ENCODE measurements around the gene BLOC1S1. TPM values are rescaled to one million over a fixed set of nuclear protein-coding genes. Genes with fewer than 3 reads are reported as not detected.

Gene BLOC1S1
- 100 to 1,000 TPM; 114 to 167 (median 138) TPM for total RNA-seq

DNA sequence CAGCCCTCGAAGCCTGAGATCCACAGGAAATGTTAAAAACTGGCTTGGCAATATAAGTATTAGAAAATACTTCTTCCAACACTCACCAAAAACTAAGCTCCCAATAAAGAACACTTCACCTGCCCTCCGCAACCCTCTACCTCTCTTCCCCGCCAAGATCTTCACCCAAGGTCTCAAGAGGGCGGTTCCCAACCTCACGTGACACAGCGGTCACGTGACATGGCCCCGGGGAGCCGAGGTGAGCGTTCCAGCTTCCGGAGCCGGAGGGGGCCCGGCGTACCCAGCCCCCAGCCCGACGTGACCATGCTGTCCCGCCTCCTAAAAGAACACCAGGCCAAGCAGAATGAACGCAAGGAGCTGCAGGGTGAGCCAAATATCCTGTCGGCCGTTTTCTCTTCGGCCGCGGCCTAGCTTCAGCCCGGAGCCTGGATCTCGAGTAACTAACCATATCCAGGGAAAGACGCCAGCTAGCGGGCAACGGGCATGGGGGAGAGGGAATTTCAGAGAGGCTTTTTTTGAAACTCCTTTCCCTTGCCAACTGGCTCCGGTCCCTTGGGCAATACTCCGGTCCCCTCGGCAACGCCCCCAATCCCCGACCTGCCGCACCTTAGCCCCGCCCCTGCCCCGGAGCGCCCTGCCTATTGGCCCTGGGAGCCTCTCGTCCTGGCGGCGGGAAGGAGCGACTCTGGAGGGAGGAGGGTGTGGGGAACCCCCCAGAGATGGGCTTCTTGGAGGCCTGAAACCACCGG, at the start of gene BLOC1S1:
TSS of gene BLOC1S1 (plus strand) at position 214 of the 749 bp plus-strand sequence. CDS start at position 220, 6 bp downstream.
- WGBS, 2 donors, result 1 to 2% methylated on average over 42 of the region's 42 CpGs
- TF ChIP-seq POLR2A (IDR thresholded peaks at IDR 0.05), result no peak
- TF ChIP-seq, protein P1, sequence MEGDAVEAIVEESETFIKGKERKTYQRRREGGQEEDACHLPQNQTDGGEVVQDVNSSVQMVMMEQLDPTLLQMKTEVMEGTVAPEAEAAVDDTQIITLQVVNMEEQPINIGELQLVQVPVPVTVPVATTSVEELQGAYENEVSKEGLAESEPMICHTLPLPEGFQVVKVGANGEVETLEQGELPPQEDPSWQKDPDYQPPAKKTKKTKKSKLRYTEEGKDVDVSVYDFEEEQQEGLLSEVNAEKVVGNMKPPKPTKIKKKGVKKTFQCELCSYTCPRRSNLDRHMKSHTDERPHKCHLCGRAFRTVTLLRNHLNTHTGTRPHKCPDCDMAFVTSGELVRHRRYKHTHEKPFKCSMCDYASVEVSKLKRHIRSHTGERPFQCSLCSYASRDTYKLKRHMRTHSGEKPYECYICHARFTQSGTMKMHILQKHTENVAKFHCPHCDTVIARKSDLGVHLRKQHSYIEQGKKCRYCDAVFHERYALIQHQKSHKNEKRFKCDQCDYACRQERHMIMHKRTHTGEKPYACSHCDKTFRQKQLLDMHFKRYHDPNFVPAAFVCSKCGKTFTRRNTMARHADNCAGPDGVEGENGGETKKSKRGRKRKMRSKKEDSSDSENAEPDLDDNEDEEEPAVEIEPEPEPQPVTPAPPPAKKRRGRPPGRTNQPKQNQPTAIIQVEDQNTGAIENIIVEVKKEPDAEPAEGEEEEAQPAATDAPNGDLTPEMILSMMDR (IDR thresholded peaks at IDR 0.05), result no peak
- intact Hi-C loops (cut with DNase I; ENCODE audit: low total_unique reads), result no loop called here
- peak; percentile 90 to 99 for DNase-seq (ENCODE audit: low spot score in 2 of 2)
- H3K4me3 ChIP-seq (ENCODE audit: low read depth, poor library complexity, severe bottlenecking), result peak within 1 kb of the TSS; percentile 54

DNA sequence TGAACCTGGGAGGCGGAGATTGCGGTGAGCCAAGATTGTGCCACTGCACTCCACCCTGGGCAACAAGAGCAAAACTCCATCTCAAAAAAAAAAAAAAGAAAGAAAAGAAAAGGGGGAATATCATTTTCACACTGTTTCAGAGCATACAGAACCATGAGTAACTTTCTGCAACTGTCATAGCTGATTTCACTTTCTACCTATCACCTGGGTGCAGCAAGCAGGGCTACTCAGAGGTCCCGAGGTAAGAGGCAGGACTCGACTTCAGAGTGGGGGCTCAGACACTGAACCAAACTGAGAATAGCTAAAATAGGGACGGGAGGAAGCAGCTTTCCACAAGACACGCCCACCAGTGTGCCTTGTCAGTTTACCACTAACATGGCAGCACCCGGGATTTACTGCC, 49.3 kb upstream of the BLOC1S1 start:
- intact Hi-C loops (cut with DNase I; ENCODE audit: low total_unique reads), result no loop called here
- 74 to 82% methylated on average over 7 of the region's 7 CpGs for WGBS, 2 donors
- no peak overlapping the region for H3K4me3 ChIP-seq (ENCODE audit: low read depth, poor library complexity, severe bottlenecking)
- TF ChIP-seq POLR2A (IDR thresholded peaks at IDR 0.05), result no peak
- TF ChIP-seq, protein P1 (IDR thresholded peaks at IDR 0.05), result no peak
- peak in 1 of 2 donors; percentile 50 for DNase-seq (ENCODE audit: low spot score in 2 of 2)

DNA sequence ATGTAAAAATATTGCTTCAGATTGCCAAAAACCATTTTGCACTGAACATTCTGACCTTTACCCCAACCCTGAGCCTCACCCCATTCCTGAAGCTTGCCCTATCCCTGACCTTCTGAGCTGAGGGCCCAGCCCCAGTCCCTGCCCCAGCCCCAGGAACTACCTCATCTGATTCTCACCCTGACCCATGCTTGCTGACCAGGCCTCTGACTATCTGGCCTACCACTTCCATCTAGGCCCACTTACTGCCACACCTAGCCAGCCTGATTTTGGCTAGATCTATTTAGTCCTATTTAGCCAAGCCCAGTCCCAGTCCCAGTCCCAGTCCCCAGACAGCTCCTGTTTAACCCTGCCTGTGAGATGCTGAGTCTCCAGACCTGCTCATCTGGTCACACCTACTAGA, 45.6 kb upstream of the BLOC1S1 start:
- TF ChIP-seq POLR2A (IDR thresholded peaks at IDR 0.05), result no peak
- TF ChIP-seq, protein P1 (IDR thresholded peaks at IDR 0.05), result no peak
- intact Hi-C loops (cut with DNase I; ENCODE audit: low total_unique reads), result no loop called here
- H3K4me3 ChIP-seq (ENCODE audit: low read depth, poor library complexity, severe bottlenecking), result no peak overlapping the region
- DNase-seq (ENCODE audit: low spot score in 2 of 2), result peak in 1 of 2 donors; percentile 73

DNA sequence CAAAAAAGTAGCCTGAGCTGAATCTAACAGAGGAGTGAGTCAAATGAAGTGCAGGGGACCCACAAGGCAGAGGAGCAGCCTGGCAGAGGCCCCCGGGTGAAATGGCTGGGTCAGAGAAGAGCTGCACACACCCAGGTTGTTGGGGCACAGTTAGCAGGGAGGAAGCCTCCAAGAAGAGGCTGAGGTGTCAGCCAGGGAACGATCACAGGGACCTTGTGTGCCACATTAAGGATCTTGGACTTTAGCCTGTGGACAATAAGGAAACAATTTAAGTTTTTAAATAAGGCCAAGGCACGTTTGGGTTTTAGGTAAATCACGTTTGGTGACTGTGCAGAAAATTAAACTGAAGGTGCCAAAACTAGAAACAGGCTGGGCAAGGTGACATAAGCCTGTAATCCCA, 44.1 kb upstream of the BLOC1S1 start:
- no peak overlapping the region for H3K4me3 ChIP-seq (ENCODE audit: low read depth, poor library complexity, severe bottlenecking)
- intact Hi-C loops (cut with DNase I; ENCODE audit: low total_unique reads), result no loop called here
- TF ChIP-seq, protein P1 (IDR thresholded peaks at IDR 0.05), result no peak
- TF ChIP-seq POLR2A (IDR thresholded peaks at IDR 0.05), result no peak
- peak in 1 of 2 donors; percentile 17 for DNase-seq (ENCODE audit: low spot score in 2 of 2)
- WGBS, 2 donors, result 40 to 41% methylated on average over 4 of the region's 4 CpGs

DNA sequence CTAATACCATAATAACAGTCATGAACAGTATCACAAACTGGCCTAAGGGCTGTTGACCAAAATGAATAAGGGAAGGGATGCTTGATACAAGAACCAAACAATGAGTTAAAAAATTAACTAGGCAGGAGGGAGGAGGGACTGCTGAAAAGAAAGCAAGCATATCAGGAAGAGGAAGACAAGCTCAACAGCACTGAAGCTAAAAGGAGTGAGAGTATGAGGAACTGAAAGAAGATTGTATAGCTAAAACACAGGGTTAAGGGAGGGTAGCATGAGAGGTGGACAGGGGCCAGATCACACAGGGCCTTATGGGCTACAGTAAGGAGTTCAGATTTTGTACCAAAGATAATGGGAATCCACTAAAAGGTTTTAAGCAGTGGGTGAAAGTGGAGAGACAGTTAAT, 42.2 kb upstream of the BLOC1S1 start:
- intact Hi-C loops (cut with DNase I; ENCODE audit: low total_unique reads), result no loop called here
- TF ChIP-seq, protein P1 (IDR thresholded peaks at IDR 0.05), result no peak
- no peak for TF ChIP-seq POLR2A (IDR thresholded peaks at IDR 0.05)
- no peak overlapping the region for H3K4me3 ChIP-seq (ENCODE audit: low read depth, poor library complexity, severe bottlenecking)
- no peak for DNase-seq (ENCODE audit: low spot score in 2 of 2)

DNA sequence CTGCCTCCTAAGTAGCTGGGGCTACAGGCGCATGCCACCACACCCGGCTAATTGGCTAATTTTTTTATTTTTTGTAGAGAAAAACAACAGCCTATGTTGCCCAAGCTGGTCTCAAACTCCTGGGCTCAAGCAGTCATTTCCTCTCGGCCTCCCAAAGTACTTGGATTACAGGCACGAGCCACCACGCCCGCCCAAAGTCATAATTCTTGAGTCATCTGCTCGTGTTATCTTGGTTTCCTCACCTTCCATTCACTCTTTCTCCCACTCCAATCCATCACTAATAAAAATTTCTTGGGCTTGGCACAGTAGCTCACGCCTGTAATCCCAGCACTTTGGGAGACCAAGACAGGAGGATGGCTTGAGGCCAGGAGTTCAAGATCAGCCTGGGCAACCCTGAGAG, 40.2 kb upstream of the BLOC1S1 start:
- H3K4me3 ChIP-seq (ENCODE audit: low read depth, poor library complexity, severe bottlenecking), result no peak overlapping the region
- WGBS, 2 donors, result 82 to 83% methylated on average over 8 of the region's 8 CpGs
- intact Hi-C loops (cut with DNase I; ENCODE audit: low total_unique reads), result no loop called here
- peak in 1 of 2 donors; percentile 42 for DNase-seq (ENCODE audit: low spot score in 2 of 2)
- no peak for TF ChIP-seq POLR2A (IDR thresholded peaks at IDR 0.05)
- TF ChIP-seq, protein P1 (IDR thresholded peaks at IDR 0.05), result no peak
